Measurements from ENCODE around the gene HAPLN3. TPM values are rescaled to one million over a fixed set of nuclear protein-coding genes. Genes with fewer than 3 reads are reported as not detected.

The HAPLN3 gene
- total RNA-seq, 1 experiment from 2014 or later: 11.5 TPM

GRCh38 chr15:88918738-88919137, 23.4 kb upstream of the HAPLN3 start:
- H3K4me3 ChIP-seq (ENCODE audit: insufficient read depth, low read depth, low read length): no peak overlapping the region
- no peaks in the 10 kb centered on the region for H3K36me3 ChIP-seq (replicated peaks; ENCODE audit: control insufficient read depth, insufficient read depth, low read length)
- no peaks in the 10 kb centered on the region for H3K27me3 ChIP-seq (ENCODE audit: control insufficient read depth, insufficient read depth, low read length)
- no peak for DNase-seq

- no peak for DNase-seq
- Histone ChIP-seq H3K36me3 (replicated peaks; ENCODE audit: control insufficient read depth, insufficient read depth, low read length) (no peaks in the 10 kb centered on the region), H3K4me3 (ENCODE audit: insufficient read depth, low read depth, low read length) (no peak overlapping the region), H3K27me3 (ENCODE audit: control insufficient read depth, insufficient read depth, low read length) (no peaks in the 10 kb centered on the region)
These were observed 22.4 kb upstream of the HAPLN3 start for GRCh38 chr15:88917760-88918159.

GRCh38 chr15:88915354-88915753, 20.0 kb upstream of the HAPLN3 start:
- H3K4me3 ChIP-seq (ENCODE audit: insufficient read depth, low read depth, low read length): no peak overlapping the region
- H3K27me3 ChIP-seq (ENCODE audit: control insufficient read depth, insufficient read depth, low read length): no peaks in the 10 kb centered on the region
- no peak for DNase-seq
- H3K36me3 ChIP-seq (replicated peaks; ENCODE audit: control insufficient read depth, insufficient read depth, low read length): peaks cover 8% of the 10 kb centered on the region

- peak overlapping the region; percentile 62 for H3K4me3 ChIP-seq (ENCODE audit: insufficient read depth, low read depth, low read length)
- H3K36me3 ChIP-seq (replicated peaks; ENCODE audit: control insufficient read depth, insufficient read depth, low read length): peaks cover 24% of the 10 kb centered on the region
- no peaks in the 10 kb centered on the region for H3K27me3 ChIP-seq (ENCODE audit: control insufficient read depth, insufficient read depth, low read length)
- peak; percentile 6 for DNase-seq
These were observed 18.5 kb upstream of the HAPLN3 start for GRCh38 chr15:88913850-88914169.

GRCh38 chr15:88913017-88913849, 17.9 kb upstream of the HAPLN3 start, which contains the start of gene MFGE8:
TSS of gene MFGE8 (minus strand) at chr15:88913379. CDS start at chr15:88913319, 60 bp downstream.
- peak; percentile 95 for DNase-seq
- Histone ChIP-seq H3K27me3 (ENCODE audit: control insufficient read depth, insufficient read depth, low read length) (no peaks in the 10 kb centered on the region), H3K4me3 (ENCODE audit: insufficient read depth, low read depth, low read length) (peak within 1 kb of the TSS; percentile 62), H3K36me3 (replicated peaks; ENCODE audit: control insufficient read depth, insufficient read depth, low read length) (peaks cover 29% of the 10 kb centered on the region)

- Histone ChIP-seq H3K27me3 (ENCODE audit: control insufficient read depth, insufficient read depth, low read length) (no peaks in the 10 kb centered on the region), H3K4me3 (ENCODE audit: insufficient read depth, low read depth, low read length) (peak overlapping the region; percentile 62), H3K36me3 (replicated peaks; ENCODE audit: control insufficient read depth, insufficient read depth, low read length) (peaks cover 37% of the 10 kb centered on the region)
- DNase-seq: peak; percentile 70
These were observed 17.2 kb upstream of the HAPLN3 start for GRCh38 chr15:88912500-88912921.

- peaks cover 42% of the 10 kb centered on the region for H3K36me3 ChIP-seq (replicated peaks; ENCODE audit: control insufficient read depth, insufficient read depth, low read length)
- peak; percentile 83 for DNase-seq
These were observed 16.4 kb upstream of the HAPLN3 start for GRCh38 chr15:88911766-88912118.

GRCh38 chr15:88909956-88910831, 14.8 kb upstream of the HAPLN3 start:
- Histone ChIP-seq H3K36me3 (replicated peaks; ENCODE audit: control insufficient read depth, insufficient read depth, low read length) (peaks cover 57% of the 10 kb centered on the region), H3K27me3 (ENCODE audit: control insufficient read depth, insufficient read depth, low read length) (no peaks in the 10 kb centered on the region), H3K4me3 (ENCODE audit: insufficient read depth, low read depth, low read length) (no peak overlapping the region)
- peak; percentile 16 for DNase-seq

More at GRCh38 chr15:88911766-88912118, 16.4 kb upstream of the HAPLN3 start:
- H3K27me3 ChIP-seq (ENCODE audit: control insufficient read depth, insufficient read depth, low read length): no peaks in the 10 kb centered on the region
- peak overlapping the region; percentile 62 for H3K4me3 ChIP-seq (ENCODE audit: insufficient read depth, low read depth, low read length)

- Histone ChIP-seq H3K4me3 (ENCODE audit: insufficient read depth, low read depth, low read length) (no peak overlapping the region), H3K27me3 (ENCODE audit: control insufficient read depth, insufficient read depth, low read length) (no peaks in the 10 kb centered on the region), H3K36me3 (replicated peaks; ENCODE audit: control insufficient read depth, insufficient read depth, low read length) (peaks cover 67% of the 10 kb centered on the region)
- peak; percentile 35 for DNase-seq
These were observed 13.6 kb upstream of the HAPLN3 start for GRCh38 chr15:88908697-88909621.

- no peak overlapping the region for H3K4me3 ChIP-seq (ENCODE audit: insufficient read depth, low read depth, low read length)
- no peaks in the 10 kb centered on the region for H3K27me3 ChIP-seq (ENCODE audit: control insufficient read depth, insufficient read depth, low read length)
- H3K36me3 ChIP-seq (replicated peaks; ENCODE audit: control insufficient read depth, insufficient read depth, low read length): peaks cover 73% of the 10 kb centered on the region
- peak; percentile 21 for DNase-seq
These were observed 12.8 kb upstream of the HAPLN3 start for GRCh38 chr15:88908123-88908522.

- peak; percentile 24 for DNase-seq
- H3K4me3 ChIP-seq (ENCODE audit: insufficient read depth, low read depth, low read length): no peak overlapping the region
- no peaks in the 10 kb centered on the region for H3K27me3 ChIP-seq (ENCODE audit: control insufficient read depth, insufficient read depth, low read length)
- peaks cover 83% of the 10 kb centered on the region for H3K36me3 ChIP-seq (replicated peaks; ENCODE audit: control insufficient read depth, insufficient read depth, low read length)
These were observed 11.8 kb upstream of the HAPLN3 start for GRCh38 chr15:88907111-88907510.

- Histone ChIP-seq H3K36me3 (replicated peaks; ENCODE audit: control insufficient read depth, insufficient read depth, low read length) (peaks cover 89% of the 10 kb centered on the region), H3K27me3 (ENCODE audit: control insufficient read depth, insufficient read depth, low read length) (no peaks in the 10 kb centered on the region), H3K4me3 (ENCODE audit: insufficient read depth, low read depth, low read length) (no peak overlapping the region)
- peak; percentile 19 for DNase-seq
These were observed 11.2 kb upstream of the HAPLN3 start for GRCh38 chr15:88906551-88906950.

- Histone ChIP-seq H3K36me3 (replicated peaks; ENCODE audit: control insufficient read depth, insufficient read depth, low read length) (peaks cover 92% of the 10 kb centered on the region), H3K4me3 (ENCODE audit: insufficient read depth, low read depth, low read length) (no peak overlapping the region), H3K27me3 (ENCODE audit: control insufficient read depth, insufficient read depth, low read length) (no peaks in the 10 kb centered on the region)
- DNase-seq: no peak
These were observed 10.8 kb upstream of the HAPLN3 start for GRCh38 chr15:88906130-88906529.

GRCh38 chr15:88905576-88905975, 10.2 kb upstream of the HAPLN3 start:
- Histone ChIP-seq H3K27me3 (ENCODE audit: control insufficient read depth, insufficient read depth, low read length) (no peaks in the 10 kb centered on the region), H3K4me3 (ENCODE audit: insufficient read depth, low read depth, low read length) (no peak overlapping the region), H3K36me3 (replicated peaks; ENCODE audit: control insufficient read depth, insufficient read depth, low read length) (peaks cover 92% of the 10 kb centered on the region)
- DNase-seq: peak; percentile 30

Data from H7 (cell line).